GM21619 (cell line): Measurements from ENCODE around the gene PDGFRA.
"Not testable (repeated sequence)": the region's sequence is repeated elsewhere in the genome, so short reads cannot be mapped to it uniquely, and the experiment has no call there.

ENCODE experiments used
- ATAC-seq: cut with Tn5 transposase; IDR thresholded peaks from one replicate; pipeline ENCODE4 v1.9.1; 2021; ENCODE audit not compliant: unreplicated experiment

The PDGFRA gene

DNA sequence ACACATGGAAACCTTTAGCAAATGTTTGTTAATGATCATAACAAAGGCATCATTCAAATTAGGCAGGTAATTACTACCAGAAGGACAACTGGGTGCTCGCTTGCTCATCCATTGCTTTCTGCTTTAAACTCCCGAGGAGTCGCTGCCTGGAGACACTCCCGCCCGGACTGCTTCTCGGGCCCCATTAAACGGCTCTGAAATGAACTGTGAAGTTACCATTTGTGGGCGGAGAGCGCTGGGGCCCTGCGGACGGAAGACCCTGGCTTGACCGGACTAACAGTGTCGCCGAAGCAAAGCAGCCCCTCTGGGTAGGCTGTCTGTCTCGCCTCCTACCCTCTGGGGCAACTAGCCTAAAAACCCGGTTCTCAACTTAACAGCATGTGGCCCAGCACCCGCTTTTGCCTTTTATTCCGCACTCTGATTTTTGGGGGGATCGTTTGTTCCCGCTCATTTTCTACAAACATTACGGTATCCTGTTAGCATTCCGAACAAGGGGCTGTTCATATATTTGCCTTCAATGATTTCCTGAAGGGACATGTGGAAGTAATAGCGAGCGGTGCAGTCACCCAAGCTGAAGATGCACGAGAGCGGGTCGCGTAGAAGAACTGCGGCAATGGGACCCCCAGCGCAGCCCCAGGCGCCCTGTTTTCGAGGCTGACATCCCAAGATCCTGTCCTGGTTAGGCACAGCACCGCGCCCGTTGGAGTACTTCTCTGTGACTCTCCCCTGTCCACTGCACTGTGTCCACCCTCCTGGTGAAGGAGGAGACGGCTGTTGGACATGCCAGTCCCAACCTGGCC is 1.6 kb upstream of the PDGFRA start:
- peak; percentile 3 for ATAC-seq

DNA sequence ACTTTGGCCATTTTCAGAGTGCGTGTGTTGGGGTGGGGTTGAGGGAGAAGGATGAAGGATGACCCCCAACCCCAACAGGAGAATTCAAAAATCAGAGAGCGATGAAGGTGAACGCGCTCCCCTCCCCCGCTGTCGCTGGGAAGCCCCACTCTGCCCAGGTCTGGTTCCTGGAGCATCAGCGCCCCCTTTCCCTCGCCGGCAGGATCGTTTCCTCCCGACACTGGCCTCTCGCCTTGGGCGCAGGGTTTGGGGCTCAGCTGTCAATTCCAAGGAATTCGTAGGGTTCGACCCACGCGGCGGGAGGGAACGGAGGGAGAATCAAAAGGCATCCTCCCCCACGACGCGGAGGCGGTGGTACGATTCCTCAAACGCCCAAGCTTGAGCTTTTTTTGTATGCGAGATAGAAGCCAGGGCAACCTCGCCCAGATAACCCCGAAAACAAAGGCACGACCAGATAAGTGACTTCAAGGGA is 1.0 kb upstream of the PDGFRA start:
- peak; percentile 57 for ATAC-seq

DNA sequence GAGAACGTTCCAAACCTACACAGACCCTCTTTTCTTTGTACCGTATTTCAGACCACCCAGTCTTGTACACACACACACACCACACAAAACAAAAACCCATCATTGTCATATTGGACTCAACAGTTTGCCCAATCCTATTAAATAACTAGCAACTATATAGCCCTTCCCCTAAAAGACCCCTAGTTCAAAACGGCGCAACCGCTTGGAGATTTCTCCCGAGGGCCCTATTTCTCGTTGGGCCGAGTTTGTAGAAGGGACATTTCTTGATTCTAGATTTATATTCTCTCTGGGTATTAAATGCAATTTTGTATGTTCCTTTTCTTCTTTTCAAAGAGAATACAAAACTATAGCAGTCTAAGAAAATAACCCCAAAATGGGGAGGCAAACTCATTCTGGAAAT is 547 bp upstream of the PDGFRA start:
- ATAC-seq, result no peak

DNA sequence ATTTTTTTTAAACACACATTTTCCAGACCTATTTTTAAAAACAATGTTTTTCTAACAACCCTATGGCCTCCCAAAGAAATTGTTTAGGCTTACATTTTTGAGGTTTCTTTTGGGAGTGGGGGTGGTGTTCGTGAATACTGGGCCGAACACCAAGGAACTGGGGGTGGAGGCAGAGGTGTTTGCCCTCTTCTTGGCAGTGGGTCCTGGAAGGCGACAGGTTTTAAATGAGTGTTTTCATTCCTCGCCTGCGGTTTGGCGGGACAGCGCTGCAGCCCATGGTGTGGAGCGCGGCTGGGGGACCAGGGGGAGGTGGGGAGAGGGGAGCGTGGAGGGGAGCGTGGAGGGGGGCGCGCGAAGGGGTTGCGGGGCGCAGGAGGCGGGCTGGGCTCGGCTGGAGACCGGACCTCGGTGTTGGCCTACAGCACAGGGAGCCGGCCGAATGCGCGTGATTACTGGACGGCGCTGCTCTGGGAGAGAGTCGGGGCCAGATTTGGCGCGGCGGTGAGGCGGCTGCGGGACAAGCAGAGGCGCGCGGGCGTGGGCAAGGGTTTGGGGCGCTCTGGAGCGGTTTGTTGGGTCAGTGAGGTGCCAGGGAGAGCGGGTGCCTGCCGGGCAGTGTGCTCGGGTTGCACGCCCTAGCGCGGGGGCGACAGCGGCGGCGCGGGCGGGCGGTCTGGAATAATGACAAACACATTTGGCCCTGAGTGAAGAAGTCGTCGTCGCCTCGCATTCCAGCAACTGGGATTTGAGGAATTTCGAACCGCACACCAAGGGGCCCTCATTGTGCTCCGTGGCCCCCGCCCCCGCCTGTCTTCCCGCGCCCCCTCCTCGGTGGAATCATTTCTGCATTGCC is 764 bp downstream of the PDGFRA start:
- no peak for ATAC-seq

DNA sequence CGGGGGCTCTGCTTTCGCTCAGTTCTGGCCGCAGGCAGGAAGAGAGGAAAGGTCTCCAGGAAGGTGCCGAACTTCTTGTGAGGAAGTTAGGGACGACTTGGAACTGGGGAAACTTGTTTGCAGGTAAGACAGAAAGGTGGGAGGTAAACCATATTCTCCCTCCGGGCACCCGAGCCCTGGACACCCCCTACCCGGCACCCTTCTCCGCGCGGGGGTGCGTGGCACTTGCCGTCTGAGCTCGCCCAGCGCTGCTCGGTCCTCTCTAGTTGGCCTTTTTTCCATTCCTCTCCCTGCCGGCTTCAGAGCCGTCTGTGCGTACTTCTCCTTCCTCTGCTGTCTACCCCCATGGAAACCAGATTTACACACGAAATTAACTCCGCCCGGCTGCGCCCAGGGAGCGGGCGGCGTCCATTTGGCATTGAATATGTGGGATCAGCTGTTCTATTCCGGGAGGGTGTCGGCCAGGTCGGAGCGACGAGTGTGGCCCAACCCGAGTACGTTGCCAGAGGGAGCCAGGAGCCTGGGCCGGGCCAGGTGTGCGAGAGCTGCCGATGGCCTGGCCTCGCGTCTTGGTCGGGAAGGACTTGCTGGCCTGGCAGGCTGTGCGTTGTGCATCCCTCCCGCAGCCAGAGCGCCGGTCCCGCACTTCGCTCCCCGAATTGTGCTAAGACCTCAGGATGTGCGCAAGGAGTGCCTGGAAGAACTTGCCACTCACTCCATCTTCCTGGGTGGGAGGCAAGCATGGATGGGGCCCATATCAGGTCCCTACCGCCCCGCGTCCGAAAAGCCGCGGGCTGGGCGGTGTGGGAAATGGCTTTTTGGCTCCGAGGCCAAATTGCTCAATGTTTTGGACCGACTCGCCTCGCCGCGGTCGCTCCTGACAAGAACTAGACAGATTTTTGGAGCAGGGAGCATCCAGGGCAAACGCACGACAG is 1.7 kb downstream of the PDGFRA start:
- no peak for ATAC-seq

DNA sequence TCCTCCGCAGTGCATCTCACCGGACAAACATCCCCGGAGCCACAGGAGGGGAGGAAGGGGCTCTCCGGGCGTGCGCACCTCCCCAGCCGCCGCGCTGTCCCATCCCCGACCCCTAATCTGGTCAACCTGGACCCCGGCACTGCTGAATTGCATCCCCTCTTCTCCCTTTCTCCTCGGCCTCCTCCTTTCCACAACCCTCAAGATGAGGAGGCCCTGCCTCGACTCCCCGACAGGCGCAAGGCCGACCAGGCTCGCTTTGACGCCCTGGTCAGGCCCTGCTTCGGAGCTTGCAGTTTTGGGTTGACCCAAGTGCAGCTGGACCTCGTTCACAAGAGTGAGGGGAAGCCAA is 2.3 kb downstream of the PDGFRA start:
- no peak for ATAC-seq

DNA sequence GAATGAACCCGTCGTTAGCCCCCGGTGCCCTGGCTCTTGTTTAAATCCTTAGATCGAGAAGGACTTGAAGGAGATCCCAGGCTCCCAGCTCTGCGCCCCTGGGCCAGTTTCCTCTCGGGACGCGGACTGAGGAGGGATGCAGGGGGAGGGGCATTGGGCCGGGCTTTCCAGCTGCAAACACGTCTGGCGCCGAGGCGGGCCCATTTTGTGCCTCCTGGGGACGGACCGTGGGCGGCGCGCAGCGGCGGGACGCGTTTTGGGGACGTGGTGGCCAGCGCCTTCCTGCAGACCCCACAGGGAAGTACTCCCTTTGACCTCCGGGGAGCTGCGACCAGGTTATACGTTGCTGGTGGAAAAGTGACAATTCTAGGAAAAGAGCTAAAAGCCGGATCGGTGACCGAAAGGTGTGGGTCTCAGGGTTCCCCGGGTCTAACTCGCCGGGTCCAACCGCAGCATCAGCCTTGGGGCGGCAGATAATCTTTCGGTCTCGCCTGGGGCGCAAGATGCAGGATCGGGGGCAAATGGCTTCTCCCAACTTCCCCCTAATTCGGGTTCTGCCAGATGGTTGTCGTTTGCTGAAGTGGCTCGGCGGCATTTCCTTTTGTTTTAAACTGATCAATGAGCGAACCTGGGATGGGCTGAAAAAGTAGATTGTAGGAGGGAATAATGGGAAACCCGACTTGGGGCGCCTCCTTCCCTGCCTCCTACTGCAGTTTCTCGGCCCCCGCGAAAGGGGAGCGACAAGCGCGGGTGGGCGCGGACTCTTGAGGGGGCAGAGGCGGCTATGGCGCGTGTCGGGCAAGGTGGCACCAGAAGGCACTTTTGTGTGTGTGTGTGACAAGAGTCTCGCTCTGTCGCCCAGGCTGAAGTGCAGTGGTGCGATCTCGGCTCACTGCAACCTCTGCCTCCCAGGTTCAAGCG is 2.9 kb downstream of the PDGFRA start:
- no peak for ATAC-seq

DNA sequence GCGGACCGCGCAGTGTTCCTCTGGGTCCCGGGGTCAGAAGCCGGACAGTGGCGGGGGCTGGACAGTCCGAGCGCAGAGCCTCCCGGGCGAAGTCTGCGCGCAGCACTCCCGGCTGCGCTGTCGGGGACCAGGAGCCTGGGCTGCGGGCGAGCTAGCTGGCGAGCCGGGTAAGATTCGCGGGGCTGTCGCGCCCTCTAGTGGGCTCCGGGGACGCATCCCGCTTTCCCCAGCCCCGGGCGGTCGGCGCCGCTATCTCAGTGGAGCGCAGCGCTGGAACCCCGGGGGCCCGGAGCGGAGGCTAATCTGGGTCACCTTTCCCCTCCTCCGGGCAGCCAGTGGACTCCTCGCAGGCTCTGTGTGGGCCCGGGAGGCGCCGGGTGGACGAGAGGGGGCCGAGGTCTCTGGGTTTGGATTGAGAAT is 4.2 kb downstream of the PDGFRA start:
- peak; percentile 88 for ATAC-seq

DNA sequence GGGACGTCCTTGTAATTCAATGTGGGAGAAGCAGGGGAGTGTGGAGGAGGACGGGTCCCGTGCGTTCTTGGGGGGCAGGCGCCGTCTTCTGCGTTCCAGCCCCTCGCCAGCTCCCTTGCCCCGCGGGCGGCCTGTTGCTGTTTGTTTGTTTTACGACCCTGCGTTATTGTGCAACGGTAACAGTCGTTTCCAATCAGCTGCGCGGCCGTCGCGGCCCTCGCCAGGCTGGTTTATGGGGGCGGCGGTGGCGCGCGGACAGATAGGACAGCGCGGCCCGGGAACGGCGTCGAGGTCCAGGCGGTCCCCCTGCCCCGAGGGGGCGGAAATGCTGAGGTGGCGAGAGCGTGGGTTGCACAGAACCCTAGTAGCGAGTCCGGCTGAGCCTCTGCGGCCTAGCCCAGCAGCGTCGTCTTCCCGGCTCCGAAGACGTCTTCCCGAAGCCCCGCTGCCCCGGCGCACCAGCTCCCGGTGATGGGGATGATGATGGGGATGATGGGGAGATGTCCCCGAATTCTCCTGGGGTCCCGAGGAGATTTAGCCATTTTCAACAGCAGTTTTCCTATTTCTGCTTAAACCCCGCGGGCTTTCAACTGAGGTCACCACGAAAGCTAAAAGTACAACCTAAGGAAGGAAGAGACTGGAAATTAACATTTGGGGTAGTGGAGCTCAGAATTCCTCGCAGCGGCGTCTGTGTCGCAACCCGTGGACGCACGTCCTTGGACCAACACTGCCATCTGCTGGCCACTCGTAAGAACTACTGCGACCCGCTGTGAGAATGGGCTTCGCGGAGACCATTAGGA is 4.8 kb downstream of the PDGFRA start:
- ATAC-seq, result peak; percentile 51

DNA sequence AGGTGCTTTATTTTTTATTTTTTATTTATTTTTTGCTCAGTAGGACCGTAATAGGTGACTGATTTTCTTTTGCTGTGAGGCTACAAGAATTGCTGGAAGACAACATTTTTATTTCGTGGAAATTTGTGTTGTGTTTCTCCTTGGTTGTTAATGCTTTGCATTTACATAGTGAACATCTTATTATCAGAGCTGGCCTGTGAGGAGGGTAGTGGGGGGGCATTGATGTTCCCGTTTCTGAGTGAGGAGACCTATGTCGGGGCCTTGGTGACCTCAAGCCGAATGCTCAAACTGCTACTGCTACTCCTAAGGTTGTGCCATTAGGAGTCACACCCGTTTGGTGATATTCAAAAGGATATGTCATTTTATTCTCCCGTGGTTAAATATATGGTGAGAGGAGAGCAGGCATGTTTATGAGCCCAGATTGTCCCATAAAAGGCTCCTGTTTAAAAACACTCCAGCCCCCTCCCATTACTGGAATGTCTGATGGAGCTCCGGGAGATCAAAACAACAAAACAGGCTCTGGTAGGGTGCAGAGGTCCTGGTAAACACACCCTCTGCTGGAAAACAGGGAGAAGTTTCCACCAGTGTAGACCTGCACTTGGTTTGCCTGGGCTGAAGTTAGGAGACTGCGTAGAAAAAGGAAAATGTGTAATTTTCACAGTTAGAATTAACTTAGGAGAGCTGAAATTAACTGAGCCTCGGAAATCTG is 5.6 kb downstream of the PDGFRA start:
- no peak for ATAC-seq

DNA sequence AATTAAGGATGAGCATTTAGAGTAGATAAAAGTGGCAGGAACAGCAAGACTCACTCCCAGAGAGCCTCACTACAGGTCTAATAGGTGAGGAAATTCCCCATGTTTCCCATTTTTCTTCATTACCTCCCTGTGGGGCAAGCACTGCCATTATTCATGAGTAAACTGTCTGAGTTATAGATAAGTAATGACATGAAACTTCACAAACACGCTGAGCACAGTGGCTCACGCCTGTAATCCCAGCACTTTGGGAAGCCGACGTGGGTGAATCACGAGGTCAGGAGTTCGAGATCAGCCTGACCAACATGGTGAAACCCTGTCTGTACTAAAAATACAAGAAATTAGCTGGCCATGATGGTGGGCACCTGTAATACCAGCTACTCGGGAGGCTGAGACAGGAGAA is 7.2 kb downstream of the PDGFRA start:
- not testable (repeated sequence) for ATAC-seq

DNA sequence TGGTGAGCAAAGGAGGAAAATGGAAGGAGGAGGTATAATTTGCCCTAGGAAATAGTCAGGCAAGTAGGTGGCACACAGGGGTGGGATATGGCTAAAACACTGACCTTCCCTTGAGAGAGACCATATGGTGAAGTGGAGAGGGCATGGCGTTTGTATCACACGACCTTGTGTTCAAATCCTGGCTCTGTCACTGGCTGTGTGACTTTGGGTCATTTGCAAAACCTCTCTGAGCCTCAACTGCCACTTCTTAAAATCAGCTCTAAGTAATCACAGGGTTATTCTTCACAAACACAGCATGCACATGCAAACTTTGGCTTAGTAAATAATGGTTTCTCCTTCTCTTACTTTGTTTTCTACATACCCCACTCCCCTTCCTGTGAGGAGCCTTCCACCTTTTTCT is 8.7 kb downstream of the PDGFRA start:
- no peak for ATAC-seq

DNA sequence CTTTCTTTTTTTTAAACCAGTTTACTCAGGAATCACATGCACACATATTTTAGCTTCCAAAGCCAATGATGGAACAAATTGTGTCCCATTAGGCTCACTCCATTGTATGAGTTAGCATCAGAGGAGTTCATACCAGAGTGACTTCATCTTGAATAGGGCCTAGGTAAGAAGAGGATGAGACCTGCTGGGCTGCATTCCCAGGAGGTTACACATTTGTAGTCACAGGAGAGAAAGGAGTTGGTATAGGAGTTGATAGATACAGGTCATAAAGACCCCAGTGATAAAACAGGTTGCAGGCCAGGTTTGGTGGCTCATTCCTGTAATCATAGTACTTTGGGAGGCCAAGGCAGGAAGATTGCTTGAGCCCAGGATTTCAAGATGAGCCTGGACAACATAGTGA is 9.3 kb downstream of the PDGFRA start:
- no peak for ATAC-seq

DNA sequence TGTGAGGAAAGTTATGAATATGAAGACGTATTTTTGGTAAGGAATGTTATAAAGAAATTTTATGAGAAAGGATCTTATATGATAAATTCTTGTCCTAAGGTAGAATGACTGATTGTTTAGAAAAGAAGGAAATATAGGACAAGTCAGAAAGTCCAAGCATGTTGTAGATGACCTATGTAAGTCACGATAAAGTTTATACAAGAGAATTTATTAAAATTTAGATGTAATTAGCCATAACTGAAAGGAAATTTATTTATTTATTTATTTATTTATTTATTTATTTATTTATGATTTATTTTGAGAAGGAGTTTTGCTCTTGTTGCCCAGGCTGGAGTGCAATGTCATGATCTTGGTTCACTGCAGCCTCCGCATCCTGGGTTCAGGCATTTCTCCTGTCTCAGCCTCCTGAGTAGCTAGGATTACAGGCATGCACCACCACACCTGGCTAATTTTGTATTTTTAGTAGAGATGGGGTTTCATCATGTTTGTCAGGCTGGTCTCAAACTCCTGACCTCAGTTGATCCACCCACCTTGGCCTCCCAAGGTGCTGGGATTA is 12.3 kb downstream of the PDGFRA start:
- not testable (repeated sequence) for ATAC-seq

DNA sequence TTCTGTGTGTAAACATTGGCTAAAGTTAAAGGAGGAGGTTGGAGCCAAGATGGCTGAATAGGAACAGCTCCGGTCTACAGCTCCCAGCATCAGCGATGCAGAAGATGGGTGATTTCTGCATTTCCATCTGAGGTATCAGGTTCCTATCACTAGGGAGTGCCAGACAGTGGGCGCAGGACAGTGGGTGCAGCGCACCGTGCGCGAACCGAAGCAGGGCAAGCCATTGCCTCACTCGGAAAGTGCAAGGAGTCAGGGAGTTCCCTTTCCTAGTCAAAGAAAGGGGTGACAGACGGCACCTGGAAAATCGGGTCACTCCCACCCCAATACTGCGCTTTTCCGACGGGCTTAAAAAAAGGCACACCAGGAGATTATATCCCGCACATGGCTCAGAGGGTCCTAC is 14.4 kb downstream of the PDGFRA start:
- ATAC-seq, result not testable (repeated sequence)

DNA sequence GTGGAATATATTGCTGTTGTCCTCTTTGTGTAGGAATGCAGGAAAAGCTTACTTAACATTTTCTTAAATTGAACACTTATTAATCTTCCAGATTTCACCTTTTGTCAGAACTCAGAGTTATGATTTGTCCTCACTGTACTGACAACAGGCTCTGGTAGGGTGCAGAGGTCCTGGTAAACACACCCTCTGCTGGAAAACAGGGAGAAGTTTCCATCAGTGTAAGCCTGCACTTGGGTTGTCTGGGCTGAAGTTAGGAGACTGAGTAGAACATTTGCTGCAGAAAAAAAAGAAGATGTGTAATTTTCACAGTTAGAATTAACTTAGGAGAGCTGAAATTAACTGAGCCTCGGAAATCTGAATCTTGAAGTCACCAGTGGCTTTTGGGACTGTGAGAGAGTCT is 23.2 kb downstream of the PDGFRA start:
- not testable (repeated sequence) for ATAC-seq

DNA sequence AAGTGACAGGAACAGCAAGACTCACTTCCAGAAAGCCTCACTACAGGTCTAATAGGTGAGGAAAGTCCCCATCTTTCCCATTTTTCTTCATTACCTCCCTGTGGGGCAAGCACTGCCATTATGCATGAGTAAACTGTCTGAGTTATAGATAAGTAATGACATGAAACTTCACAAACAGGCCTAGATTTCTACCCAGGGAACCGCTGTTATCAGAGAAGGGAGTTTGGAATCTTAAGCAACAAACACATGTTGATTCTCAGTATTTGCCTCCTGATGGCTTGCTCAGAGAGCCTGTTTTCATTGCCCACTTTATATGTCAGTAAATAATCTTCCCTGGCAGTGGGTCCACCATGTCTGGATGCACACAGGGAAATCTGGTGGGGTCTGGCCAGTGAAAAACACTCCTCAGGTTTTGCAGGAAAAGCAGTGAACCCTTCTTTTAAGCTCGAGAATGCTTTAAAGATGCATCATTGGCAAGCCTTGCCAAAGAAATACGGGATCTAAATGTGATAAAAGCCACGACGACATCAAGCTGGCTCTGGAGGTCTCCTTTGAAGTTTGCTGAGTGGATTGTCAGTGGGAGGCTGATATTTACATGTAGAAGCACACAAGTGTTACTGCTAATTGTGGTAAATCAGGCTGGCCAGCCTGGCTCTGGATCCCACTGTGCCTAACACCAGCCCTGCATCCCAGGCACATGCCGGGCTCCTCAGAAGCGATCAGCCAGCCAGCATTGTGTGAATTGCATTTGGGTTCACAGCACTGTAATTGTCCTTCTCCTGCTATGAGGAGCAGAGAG is 25.2 kb downstream of the PDGFRA start:
- ATAC-seq, result no peak

DNA sequence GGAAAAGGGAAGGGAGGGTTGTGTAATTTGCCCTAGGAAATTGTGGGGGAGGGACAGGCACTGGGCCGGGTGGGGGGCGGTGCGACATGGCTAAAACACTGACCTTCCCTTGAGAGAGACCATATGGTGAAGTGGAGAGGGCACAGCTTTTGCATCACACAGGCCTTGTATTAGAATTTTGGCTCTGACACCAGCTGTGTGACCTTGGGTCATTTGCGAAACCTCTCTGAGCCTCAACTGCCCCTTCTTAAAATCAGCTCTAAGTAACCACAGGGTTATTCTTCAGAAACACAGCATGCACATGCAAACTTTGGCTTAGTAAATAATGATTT is 25.8 kb downstream of the PDGFRA start:
- no peak for ATAC-seq
